Measurements from ENCODE around the gene PIMREG.

GRCh38 chr17:6408735-6409134 lies 35.5 kb upstream of the PIMREG start:
- TF ChIP-seq TCF7L2 (IDR thresholded peaks at IDR 0.05; ENCODE audit: low read depth, low read length) (no peak), POLR2AphosphoS5 (IDR thresholded peaks at IDR 0.05; ENCODE audit: low read depth, low read length) (no peak)
